GM12872 (cell line): ENCODE measurements around the gene LRRC42.

ENCODE experiments used
- CTCF ChIP-seq: IDR thresholded peaks from 3 replicates; pipeline ENCODE4 v1.5.1; 2011; ENCODE audit warnings: low read depth, mild to moderate bottlenecking, low read length, moderate library complexity; ENCODE audit not compliant: insufficient read depth

Gene LRRC42

GRCh38 chr1:53979712-53980450 is 33.7 kb downstream of the LRRC42 start:
- TF ChIP-seq CTCF: no peak

GRCh38 chr1:53981220-53981619 is 35.1 kb downstream of the LRRC42 start:
- TF ChIP-seq CTCF: no peak

GRCh38 chr1:53982034-53982762 is 36.0 kb downstream of the LRRC42 start:
- no peak for TF ChIP-seq CTCF

- TF ChIP-seq CTCF: no peak
Observed at GRCh38 chr1:53982763-53983104, 36.6 kb downstream of the LRRC42 start.

- TF ChIP-seq CTCF: no peak
Observed at GRCh38 chr1:53984726-53985125, 38.6 kb downstream of the LRRC42 start.

GRCh38 chr1:53986458-53986857 is 40.3 kb downstream of the LRRC42 start:
- no peak for TF ChIP-seq CTCF

GRCh38 chr1:53987880-53988279 is 41.7 kb downstream of the LRRC42 start:
- no peak for TF ChIP-seq CTCF
